Ishikawa (cell line): ENCODE measurements around the gene TMBIM4.

Experiments used
- CEBPB ChIP-seq: IDR thresholded peaks from 2 replicates; pipeline ENCODE4 v1.6.1; 2012
- CREB1 ChIP-seq: IDR thresholded peaks from 2 replicates; pipeline ENCODE4 v1.6.1; 2012; ENCODE audit warnings: low read depth
- EGR1 ChIP-seq: IDR thresholded peaks from 2 replicates; pipeline ENCODE4 v1.6.1; 2012
- EP300 ChIP-seq: IDR thresholded peaks from 2 replicates; pipeline ENCODE4 v1.6.1; 2012; ENCODE audit warnings: borderline replicate concordance
- FOXM1 ChIP-seq: IDR thresholded peaks from 2 replicates; pipeline ENCODE4 v1.6.1; 2012; ENCODE audit warnings: low read depth, borderline replicate concordance
- MAX ChIP-seq: IDR thresholded peaks from 2 replicates; pipeline ENCODE4 v1.6.1; 2012
- NFIC ChIP-seq: IDR thresholded peaks from 2 replicates; pipeline ENCODE4 v1.6.1; 2012
- RAD21 ChIP-seq: IDR thresholded peaks from 2 replicates; pipeline ENCODE4 v1.6.1; 2012; ENCODE audit warnings: low read depth
- REST ChIP-seq: IDR thresholded peaks from 2 replicates; pipeline ENCODE4 v1.6.1; 2012; ENCODE audit warnings: low read depth, mild to moderate bottlenecking
- TAF1 ChIP-seq: IDR thresholded peaks from 2 replicates; pipeline ENCODE4 v1.6.1; 2012; ENCODE audit warnings: low read depth, mild to moderate bottlenecking
- TF ChIP-seq, protein P1 (sequence below): IDR thresholded peaks from 2 replicates; pipeline ENCODE4 v1.6.1; 2012

DNA sequence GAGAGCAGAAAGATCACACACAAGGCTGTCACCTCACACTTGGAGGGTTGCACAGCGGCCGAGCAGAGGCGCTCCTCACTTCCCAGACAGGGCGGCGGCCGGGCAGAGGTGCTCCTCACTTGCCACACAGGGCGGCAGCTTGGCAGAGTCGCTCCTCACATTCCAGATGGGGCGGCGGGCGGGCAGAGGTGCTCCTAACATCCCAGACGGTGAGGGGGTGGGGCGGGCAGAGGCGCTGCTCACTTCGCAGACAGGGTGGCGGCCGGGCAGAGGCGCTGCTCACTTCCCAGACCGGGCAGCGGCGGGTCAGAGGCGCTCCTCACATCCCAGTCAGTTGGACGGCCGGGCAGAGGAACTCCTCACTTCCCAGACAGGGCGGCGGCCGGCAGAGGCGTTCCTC, 9.1 kb downstream of the TMBIM4 start:
- TF ChIP-seq, protein P1, sequence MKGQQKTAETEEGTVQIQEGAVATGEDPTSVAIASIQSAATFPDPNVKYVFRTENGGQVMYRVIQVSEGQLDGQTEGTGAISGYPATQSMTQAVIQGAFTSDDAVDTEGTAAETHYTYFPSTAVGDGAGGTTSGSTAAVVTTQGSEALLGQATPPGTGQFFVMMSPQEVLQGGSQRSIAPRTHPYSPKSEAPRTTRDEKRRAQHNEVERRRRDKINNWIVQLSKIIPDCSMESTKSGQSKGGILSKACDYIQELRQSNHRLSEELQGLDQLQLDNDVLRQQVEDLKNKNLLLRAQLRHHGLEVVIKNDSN, result no peak
- TF ChIP-seq TAF1 (no peak), CREB1 (no peak), EGR1 (no peak), CEBPB (no peak), RAD21 (no peak), EP300 (no peak), FOXM1 (no peak), NFIC (no peak), REST (no peak), MAX (no peak)
